Glomerular visceral epithelial cell (primary cell): ENCODE results near the gene SMARCD2.

Source experiments
- DNase-seq: peaks from one replicate; pipeline ENCODE4 v3.0.0-alpha.2; 2016; ENCODE audit errors: extremely low spot score

The SMARCD2 gene

GRCh38 chr17:63832014-63832413 lies 10.5 kb downstream of the SMARCD2 start:
- no peak for DNase-seq

- DNase-seq, result no peak
These were observed 11.0 kb downstream of the SMARCD2 start for GRCh38 chr17:63831505-63831904.

DNA sequence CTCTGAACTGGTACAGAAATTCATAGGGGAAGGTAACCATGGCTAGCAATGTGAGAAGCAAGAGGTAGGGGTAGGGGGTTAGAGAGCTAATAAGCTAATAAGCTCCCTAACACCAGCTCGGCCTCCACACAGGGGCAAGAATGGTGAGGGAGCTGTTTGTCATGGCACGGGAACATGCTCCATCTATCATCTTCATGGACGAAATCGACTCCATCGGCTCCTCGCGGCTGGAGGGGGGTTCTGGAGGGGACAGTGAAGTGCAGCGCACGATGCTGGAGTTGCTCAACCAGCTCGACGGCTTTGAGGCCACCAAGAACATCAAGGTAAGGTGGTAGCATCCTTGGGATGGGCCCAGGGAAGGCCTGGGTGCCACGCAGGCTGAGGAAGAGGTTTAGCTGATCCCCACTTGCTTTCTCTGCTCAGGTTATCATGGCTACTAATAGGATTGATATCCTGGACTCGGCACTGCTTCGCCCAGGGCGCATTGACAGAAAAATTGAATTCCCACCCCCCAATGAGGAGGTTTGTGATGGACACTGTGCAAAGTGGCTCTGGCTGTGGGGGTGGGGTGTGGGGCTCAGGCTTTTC lies 11.5 kb downstream of the SMARCD2 start:
- no peak for DNase-seq

GRCh38 chr17:63830278-63830677 lies 12.2 kb downstream of the SMARCD2 start:
- DNase-seq, result no peak

GRCh38 chr17:63828936-63829335 lies 13.5 kb downstream of the SMARCD2 start:
- no peak for DNase-seq

DNA sequence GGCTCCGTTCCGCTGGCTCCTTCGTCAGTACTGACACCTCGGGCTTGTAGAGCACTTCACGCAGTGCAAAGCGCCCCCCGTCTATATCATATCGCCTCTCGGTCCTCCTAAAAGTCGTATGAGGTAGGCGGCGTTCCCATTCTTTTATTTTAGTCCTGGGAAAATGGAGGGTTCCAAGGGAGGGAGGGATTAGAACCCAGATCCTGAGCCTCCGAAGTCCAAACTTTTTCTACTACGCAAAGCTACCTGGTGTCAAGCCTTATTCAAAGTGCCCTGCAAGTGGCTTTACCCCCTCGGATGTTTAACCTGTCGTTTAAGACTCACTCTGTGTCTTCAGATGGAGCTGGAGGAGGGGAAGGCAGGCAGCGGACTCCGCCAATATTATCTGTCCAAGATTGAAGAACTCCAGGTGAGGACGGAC lies 14.7 kb downstream of the SMARCD2 start:
- DNase-seq, result no peak

DNA sequence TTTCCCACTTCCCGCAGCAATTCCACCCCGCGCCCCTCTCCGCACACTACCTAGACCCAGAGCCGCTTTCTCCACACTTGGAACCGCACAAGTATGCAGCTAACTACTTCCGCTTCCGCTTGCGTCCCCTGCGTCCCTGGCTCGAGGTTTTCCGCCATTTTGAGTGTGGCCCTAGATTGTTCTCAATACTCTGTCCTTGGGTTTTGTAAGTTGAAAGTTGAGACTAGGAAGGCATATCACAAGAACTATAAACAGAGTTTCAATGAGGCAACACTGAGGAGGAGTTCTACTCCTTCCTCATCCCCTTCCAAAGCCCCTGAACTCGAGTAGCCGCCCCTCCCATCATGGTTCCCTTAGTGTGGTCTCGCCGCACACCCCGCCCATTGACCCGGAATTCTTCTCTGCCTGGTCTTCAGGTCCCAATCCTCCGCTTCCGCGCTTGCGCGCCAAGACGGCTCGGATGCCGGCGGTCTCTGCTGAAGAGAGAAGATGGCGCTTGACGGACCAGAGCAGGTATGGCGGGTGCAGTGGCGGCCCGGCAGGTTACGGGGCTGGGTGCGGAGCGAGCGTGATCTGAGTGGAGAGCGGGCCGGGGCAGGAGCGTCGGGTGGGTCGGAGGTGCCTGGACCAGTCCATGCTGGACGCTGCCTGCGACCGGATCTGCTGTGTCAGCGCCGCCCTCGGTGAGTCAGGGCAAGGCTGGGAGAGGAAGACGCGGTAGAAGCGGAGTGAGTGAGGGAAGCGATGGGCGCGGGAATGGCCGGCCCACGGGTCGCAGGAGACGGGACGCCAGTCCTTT lies 15.3 kb downstream of the SMARCD2 start, which contains the start of the genes FTSJ3 and PSMC5:
Gene FTSJ3, minus strand, starts transcription at position 662 of the 799 bp plus-strand sequence. CDS start 761 bp downstream, outside the sequence.
Gene PSMC5, plus strand, starts transcription at position 430 of the 799 bp plus-strand sequence. Its CDS starts 60 bp downstream, at position 490.
- DNase-seq, result peak; percentile 94

DNA sequence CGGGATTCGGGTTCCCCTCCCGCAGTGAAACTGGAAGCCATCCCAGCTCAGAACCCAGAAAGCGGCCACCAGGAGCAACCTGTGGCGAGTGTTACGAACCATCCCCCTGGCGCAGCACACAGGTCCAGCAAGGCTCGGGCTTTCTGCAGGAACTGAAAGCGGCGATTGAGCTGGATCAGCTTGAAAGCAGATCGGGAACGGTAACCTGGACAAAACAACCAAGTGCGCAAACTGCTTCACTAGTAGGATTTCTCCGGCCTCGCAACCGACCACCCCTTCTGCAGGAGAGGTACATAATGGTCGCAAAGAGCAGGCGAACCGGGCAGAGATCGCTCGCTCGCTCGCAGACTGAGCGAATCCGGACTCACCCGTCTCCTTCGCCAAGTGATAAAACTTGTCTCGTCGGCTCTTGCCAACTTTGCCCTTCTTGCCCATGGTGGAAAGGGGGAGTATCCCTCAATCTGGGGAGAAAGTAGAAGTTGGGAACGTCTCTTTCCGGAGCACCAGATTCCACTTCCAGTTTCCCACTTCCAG lies 15.9 kb downstream of the SMARCD2 start:
- peak; percentile 26 for DNase-seq

- no peak for DNase-seq
These were observed 18.1 kb downstream of the SMARCD2 start for GRCh38 chr17:63824362-63824761.

DNA sequence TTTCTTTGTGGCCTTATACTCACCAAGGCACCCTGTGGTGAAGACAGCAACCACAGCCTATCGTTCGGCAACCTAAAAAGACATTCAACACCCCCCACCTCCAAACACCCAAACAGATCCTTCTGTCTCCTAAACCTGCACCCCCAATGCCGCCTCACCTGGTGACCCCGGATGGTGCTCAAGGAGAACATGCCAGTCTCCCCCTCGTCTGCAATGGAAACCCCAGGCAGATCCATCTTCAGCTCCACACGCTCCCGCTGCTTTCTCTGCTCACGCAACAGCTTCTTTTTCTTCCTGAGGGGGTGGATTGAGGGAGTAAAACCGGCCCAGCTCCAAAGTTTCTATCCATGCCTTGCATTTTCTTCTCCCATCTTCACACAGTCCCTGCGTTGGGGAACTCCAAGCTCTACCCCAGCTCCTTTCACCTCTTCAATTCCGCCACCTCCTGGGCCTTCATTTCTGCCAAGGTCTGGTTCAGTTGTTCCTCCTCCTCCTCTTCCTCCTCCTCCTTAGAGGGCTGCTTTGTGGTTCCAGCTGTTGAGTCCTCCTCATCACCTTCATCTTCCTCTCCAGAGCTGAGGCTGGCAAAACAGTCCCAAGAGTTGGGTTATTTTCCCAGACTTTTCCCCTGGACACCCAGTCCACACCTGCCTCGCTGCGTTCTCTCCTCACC lies 18.7 kb downstream of the SMARCD2 start:
- no peak for DNase-seq

DNA sequence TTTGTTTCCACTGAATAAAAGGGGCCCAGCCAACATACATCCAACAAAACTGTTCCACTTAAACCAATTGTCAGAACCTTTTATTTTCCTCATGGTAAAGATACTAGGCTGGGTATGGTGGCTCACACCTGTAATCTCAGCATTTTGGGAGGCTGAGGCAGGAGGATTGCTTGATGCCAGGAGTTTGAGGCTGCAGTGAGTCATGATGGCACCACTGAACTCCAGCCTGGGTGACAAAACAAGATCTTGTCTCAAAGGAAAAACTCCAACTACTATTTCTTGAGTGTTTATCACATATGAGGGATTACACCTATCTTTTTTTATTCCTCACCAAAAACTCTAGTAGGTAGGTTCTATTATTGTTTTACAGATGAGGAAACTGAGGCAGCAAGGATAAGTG lies 19.9 kb downstream of the SMARCD2 start:
- DNase-seq, result no peak

- no peak for DNase-seq
These were observed 20.7 kb downstream of the SMARCD2 start for GRCh38 chr17:63821804-63822203.

- DNase-seq, result no peak
These were observed 21.4 kb downstream of the SMARCD2 start for GRCh38 chr17:63820963-63821561.

- no peak for DNase-seq
These were observed 22.6 kb downstream of the SMARCD2 start for GRCh38 chr17:63819585-63820537.

- peak; percentile 53 for DNase-seq
These were observed 23.4 kb downstream of the SMARCD2 start for GRCh38 chr17:63819131-63819530.

DNA sequence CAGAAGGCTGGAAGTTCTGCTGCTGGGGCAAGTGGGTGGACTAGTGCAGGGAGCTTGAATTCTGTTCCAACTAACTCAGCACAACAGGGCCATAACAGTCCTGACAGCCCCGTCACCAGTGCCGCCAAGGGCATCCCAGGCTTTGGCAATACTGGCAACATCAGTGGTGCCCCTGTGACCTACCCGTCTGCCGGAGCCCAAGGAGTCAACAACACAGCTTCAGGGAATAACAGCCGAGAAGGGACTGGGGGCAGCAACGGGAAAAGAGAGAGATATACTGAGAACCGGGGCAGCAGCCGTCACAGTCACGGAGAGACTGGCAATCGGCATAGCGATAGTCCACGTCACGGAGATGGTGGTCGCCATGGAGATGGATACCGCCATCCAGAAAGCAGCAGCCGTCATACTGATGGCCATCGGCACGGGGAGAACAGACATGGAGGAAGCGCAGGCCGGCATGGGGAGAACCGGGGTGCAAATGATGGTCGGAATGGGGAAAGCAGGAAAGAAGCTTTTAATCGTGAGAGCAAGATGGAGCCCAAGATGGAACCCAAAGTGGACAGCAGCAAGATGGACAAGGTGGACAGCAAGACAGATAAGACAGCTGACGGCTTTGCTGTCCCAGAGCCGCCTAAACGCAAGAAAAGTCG lies 24.6 kb downstream of the SMARCD2 start:
- no peak for DNase-seq

- DNase-seq, result no peak
These were observed 25.8 kb downstream of the SMARCD2 start for GRCh38 chr17:63816669-63817068.

- no peak for DNase-seq
These were observed 26.4 kb downstream of the SMARCD2 start for GRCh38 chr17:63816123-63816522.

DNA sequence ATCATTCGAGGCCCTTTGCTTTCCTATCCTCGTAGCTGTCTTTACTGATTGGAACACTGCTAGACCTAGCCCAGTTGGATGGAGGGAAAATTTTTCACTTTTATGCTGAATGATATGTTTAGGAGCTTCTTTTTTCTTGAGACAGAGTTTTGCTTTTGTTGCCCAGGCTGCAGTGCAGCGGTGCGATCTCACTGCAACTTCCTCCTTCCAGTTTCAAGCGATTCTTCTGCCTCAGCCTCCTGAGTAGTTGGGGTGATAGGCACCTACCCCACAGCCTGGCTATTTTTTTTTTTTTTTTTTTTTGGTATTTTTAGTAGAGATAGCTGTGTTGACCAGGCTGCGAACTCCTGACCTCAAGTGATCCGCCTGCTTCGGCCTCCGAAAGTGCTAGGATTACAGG lies 32.5 kb downstream of the SMARCD2 start:
- DNase-seq, result no peak

GRCh38 chr17:63805591-63805990 lies 36.9 kb downstream of the SMARCD2 start:
- no peak for DNase-seq
